ENCODE results near the gene TSPAN3. TPM values are rescaled to one million over a fixed set of nuclear protein-coding genes. Genes with fewer than 3 reads are reported as not detected.

Gene TSPAN3
- total RNA-seq, 1 donor from 2014 or later, result 223 TPM

- no peaks in the 10 kb centered on the region for H3K9me3 ChIP-seq (ENCODE audit: insufficient read depth, low read depth, low read length)
- no peaks in the 10 kb centered on the region for H3K36me3 ChIP-seq (ENCODE audit: insufficient read depth, low read length)
- no peak overlapping the region for H3K27ac ChIP-seq (ENCODE audit: low read depth, low read length)
- no peak overlapping the region for H2AFZ ChIP-seq (ENCODE audit: low read depth, low read length)
- no peak overlapping the region for H3K4me3 ChIP-seq (ENCODE audit: insufficient read depth, low read depth, low read length)
- no peak overlapping the region for H3K9ac ChIP-seq (ENCODE audit: low read length)
- peak; percentile 45 for DNase-seq (ENCODE audit: low read depth)
- H3K4me1 Mint-ChIP-seq (ENCODE audit: low read depth, unreplicated experiment), result no peaks in the 10 kb centered on the region
- H3K27me3 ChIP-seq (ENCODE audit: insufficient read depth, low read length), result peaks cover 16% of the 10 kb centered on the region
- no peaks in the 10 kb centered on the region for H3K9me3 Mint-ChIP-seq (ENCODE audit: unreplicated experiment)
- H3K4me3 Mint-ChIP-seq (ENCODE audit: unreplicated experiment), result no peak overlapping the region
- no peak overlapping the region for H3K27ac Mint-ChIP-seq (ENCODE audit: unreplicated experiment)
- no peak for TF ChIP-seq EZH2 (IDR thresholded peaks at IDR 0.05; ENCODE audit: insufficient read depth, low read length)
- TF ChIP-seq CTCF (IDR thresholded peaks at IDR 0.05; ENCODE audit: insufficient read depth, low read depth, low read length), result no peak
- no peaks in the 10 kb centered on the region for H4K20me1 ChIP-seq (ENCODE audit: insufficient read depth, low read length)
- H3K36me3 Mint-ChIP-seq (ENCODE audit: low read depth, unreplicated experiment), result no peaks in the 10 kb centered on the region
- H3K27me3 Mint-ChIP-seq (ENCODE audit: low read depth, unreplicated experiment), result peaks cover 3% of the 10 kb centered on the region
- no peaks in the 10 kb centered on the region for H3K79me2 ChIP-seq (ENCODE audit: insufficient read depth, low read length)
- H3K4me1 ChIP-seq (ENCODE audit: insufficient read depth, low read length), result no peaks in the 10 kb centered on the region
- peak overlapping the region; percentile 9 for H3K4me2 ChIP-seq (ENCODE audit: low read length)
- FAIRE-seq, result no peak
Measured at GRCh38 chr15:77075528-77075927, 4.6 kb upstream of the TSPAN3 start.

DNA sequence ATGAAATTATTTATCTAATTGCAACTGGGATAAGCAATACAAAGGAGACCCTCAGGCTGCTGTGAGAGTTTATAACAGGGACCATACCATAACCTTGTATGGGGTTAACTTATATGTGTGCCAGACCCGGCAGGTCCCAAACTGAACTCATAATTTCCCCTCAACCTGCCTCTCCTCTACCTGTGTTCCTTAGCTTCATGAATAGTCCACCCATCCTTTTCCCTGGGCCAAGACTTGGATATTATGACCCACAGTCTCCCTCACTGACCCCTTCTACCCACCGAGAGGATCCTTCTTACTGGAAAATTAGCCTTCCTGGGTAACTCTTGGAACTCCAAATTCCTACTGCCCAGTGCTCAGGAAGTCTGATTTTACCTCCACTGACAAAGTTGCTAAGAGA lies 3.4 kb upstream of the TSPAN3 start:
- Histone ChIP-seq H3K4me2 (ENCODE audit: low read length) (no peak overlapping the region), H3K4me3 (ENCODE audit: insufficient read depth, low read depth, low read length) (no peak overlapping the region), H3K27ac (ENCODE audit: low read depth, low read length) (no peak overlapping the region), H4K20me1 (ENCODE audit: insufficient read depth, low read length) (peaks cover 10% of the 10 kb centered on the region), H3K9ac (ENCODE audit: low read length) (no peak overlapping the region), H3K4me1 (ENCODE audit: insufficient read depth, low read length) (peaks cover 9% of the 10 kb centered on the region), H3K9me3 (ENCODE audit: insufficient read depth, low read depth, low read length) (no peaks in the 10 kb centered on the region), H3K36me3 (ENCODE audit: insufficient read depth, low read length) (no peaks in the 10 kb centered on the region), H3K27me3 (ENCODE audit: insufficient read depth, low read length) (peaks cover 16% of the 10 kb centered on the region), H3K79me2 (ENCODE audit: insufficient read depth, low read length) (peaks cover 11% of the 10 kb centered on the region), H2AFZ (ENCODE audit: low read depth, low read length) (no peak overlapping the region)
- peaks cover 6% of the 10 kb centered on the region for H3K4me1 Mint-ChIP-seq (ENCODE audit: low read depth, unreplicated experiment)
- H3K27me3 Mint-ChIP-seq (ENCODE audit: low read depth, unreplicated experiment), result peaks cover 3% of the 10 kb centered on the region
- H3K27ac Mint-ChIP-seq (ENCODE audit: unreplicated experiment), result no peak overlapping the region
- no peak for FAIRE-seq
- no peak for DNase-seq (ENCODE audit: low read depth)
- no peaks in the 10 kb centered on the region for H3K9me3 Mint-ChIP-seq (ENCODE audit: unreplicated experiment)
- no peak overlapping the region for H3K4me3 Mint-ChIP-seq (ENCODE audit: unreplicated experiment)
- no peaks in the 10 kb centered on the region for H3K36me3 Mint-ChIP-seq (ENCODE audit: low read depth, unreplicated experiment)
- no peak for TF ChIP-seq EZH2 (IDR thresholded peaks at IDR 0.05; ENCODE audit: insufficient read depth, low read length)
- no peak for TF ChIP-seq CTCF (IDR thresholded peaks at IDR 0.05; ENCODE audit: insufficient read depth, low read depth, low read length)

GRCh38 chr15:77071305-77072223 lies 655 bp upstream of the TSPAN3 start:
- Histone ChIP-seq H3K27me3 (ENCODE audit: insufficient read depth, low read length) (peaks cover 14% of the 10 kb centered on the region), H3K4me3 (ENCODE audit: insufficient read depth, low read depth, low read length) (no peak overlapping the region), H2AFZ (ENCODE audit: low read depth, low read length) (peak overlapping the region; percentile 62), H3K4me1 (ENCODE audit: insufficient read depth, low read length) (peaks cover 15% of the 10 kb centered on the region), H3K27ac (ENCODE audit: low read depth, low read length) (no peak overlapping the region), H3K79me2 (ENCODE audit: insufficient read depth, low read length) (peaks cover 39% of the 10 kb centered on the region), H3K9me3 (ENCODE audit: insufficient read depth, low read depth, low read length) (no peaks in the 10 kb centered on the region), H4K20me1 (ENCODE audit: insufficient read depth, low read length) (peaks cover 34% of the 10 kb centered on the region), H3K4me2 (ENCODE audit: low read length) (peak overlapping the region; percentile 99), H3K9ac (ENCODE audit: low read length) (no peak overlapping the region), H3K36me3 (ENCODE audit: insufficient read depth, low read length) (no peaks in the 10 kb centered on the region)
- peak overlapping the region; percentile 81 for H3K4me3 Mint-ChIP-seq (ENCODE audit: unreplicated experiment)
- H3K9me3 Mint-ChIP-seq (ENCODE audit: unreplicated experiment), result no peaks in the 10 kb centered on the region
- H3K27me3 Mint-ChIP-seq (ENCODE audit: low read depth, unreplicated experiment), result peaks cover 3% of the 10 kb centered on the region
- peaks cover 11% of the 10 kb centered on the region for H3K4me1 Mint-ChIP-seq (ENCODE audit: low read depth, unreplicated experiment)
- no peak for DNase-seq (ENCODE audit: low read depth)
- peak overlapping the region; percentile 60 for H3K27ac Mint-ChIP-seq (ENCODE audit: unreplicated experiment)
- no peak for FAIRE-seq
- TF ChIP-seq CTCF (IDR thresholded peaks at IDR 0.05; ENCODE audit: insufficient read depth, low read depth, low read length) (no peak), EZH2 (IDR thresholded peaks at IDR 0.05; ENCODE audit: insufficient read depth, low read length) (no peak)
- no peaks in the 10 kb centered on the region for H3K36me3 Mint-ChIP-seq (ENCODE audit: low read depth, unreplicated experiment)

All from astrocyte (in vitro differentiated cells and primary cell).